Pulmonary artery endothelial cell (primary cell): Measurements from ENCODE around the gene LHX1. TPM values are rescaled to one million over a fixed set of nuclear protein-coding genes. Genes with fewer than 3 reads are reported as not detected.

Experiments
- DNase-seq: peaks from one replicate; pipeline ENCODE4 v3.0.0-alpha.2; 2011; ENCODE audit warnings: low read depth, low spot score
- total RNA-seq: library from RNA; depleted of rRNA; stranded (reverse); fragments of >200 nt; gene quantifications from 2 replicates; pipeline ENCODE4 v1.2.3, GENCODE V29; 2014

Gene LHX1
- total RNA-seq, 1 donor from 2014 or later, result not detected

- DNase-seq, result no peak
Observed at GRCh38 chr17:36951084-36951789, 14.0 kb downstream of the LHX1 start.

GRCh38 chr17:36971508-36971907 lies 34.2 kb downstream of the LHX1 start:
- no peak for DNase-seq

- DNase-seq, result no peak
Observed at GRCh38 chr17:36972186-36972700, 35.0 kb downstream of the LHX1 start.

- no peak for DNase-seq
Observed at GRCh38 chr17:36972905-36973304, 35.6 kb downstream of the LHX1 start.

GRCh38 chr17:36975922-36976515 lies 38.7 kb downstream of the LHX1 start:
- DNase-seq, result no peak

- no peak for DNase-seq
Observed at GRCh38 chr17:36977066-36977465, 39.8 kb downstream of the LHX1 start.

GRCh38 chr17:36977568-36977967 lies 40.3 kb downstream of the LHX1 start:
- DNase-seq, result no peak

- DNase-seq, result no peak
Observed at GRCh38 chr17:36978810-36979564, 41.7 kb downstream of the LHX1 start.

GRCh38 chr17:36979565-36979941 lies 42.3 kb downstream of the LHX1 start:
- no peak for DNase-seq

GRCh38 chr17:36980280-36980761 lies 43.0 kb downstream of the LHX1 start:
- DNase-seq, result peak; percentile 32

- no peak for DNase-seq
Observed at GRCh38 chr17:36983618-36984017, 46.3 kb downstream of the LHX1 start.

- no peak for DNase-seq
Observed at GRCh38 chr17:36989173-36989572, 51.9 kb downstream of the LHX1 start.

- DNase-seq, result no peak
Observed at GRCh38 chr17:36992701-36993100, 55.4 kb downstream of the LHX1 start.

- no peak for DNase-seq
Observed at GRCh38 chr17:36993227-36993626, 56.0 kb downstream of the LHX1 start.

Other genes with a start within 250 kb of the LHX1 start
- 32.5 and 36.7 TPM in 2 replicates for gene AATF, start 11.5 kb downstream of the LHX1 start, total RNA-seq